ENCODE measurements around the gene LYL1.

Gene LYL1

GRCh38 chr19:13128583-13128982 is 25.9 kb upstream of the LYL1 start:
- no peak for DNase-seq

- no peak for DNase-seq
Measured at GRCh38 chr19:13127811-13128575, 25.3 kb upstream of the LYL1 start.

- DNase-seq: no peak
Measured at GRCh38 chr19:13127051-13127450, 24.4 kb upstream of the LYL1 start.

GRCh38 chr19:13122980-13123957 is 20.6 kb upstream of the LYL1 start:
- DNase-seq: no peak

- DNase-seq: no peak
Measured at GRCh38 chr19:13122275-13122878, 19.7 kb upstream of the LYL1 start.

- DNase-seq: no peak
Measured at GRCh38 chr19:13121551-13122274, 19.1 kb upstream of the LYL1 start.

GRCh38 chr19:13120817-13121216 is 18.2 kb upstream of the LYL1 start:
- DNase-seq: no peak

GRCh38 chr19:13120031-13120430 is 17.4 kb upstream of the LYL1 start:
- no peak for DNase-seq

GRCh38 chr19:13119627-13120026 is 17.0 kb upstream of the LYL1 start:
- no peak for DNase-seq

GRCh38 chr19:13118424-13119193 is 16.0 kb upstream of the LYL1 start:
- DNase-seq: no peak

GRCh38 chr19:13117772-13118423 is 15.2 kb upstream of the LYL1 start, which contains the start of gene NACC1:
Gene NACC1, plus strand, starts transcription at chr19:13118264. Its CDS starts 16,944 bp downstream, at chr19:13135208.
- DNase-seq: no peak

- DNase-seq: no peak
Measured at GRCh38 chr19:13117176-13117771, 14.6 kb upstream of the LYL1 start.

- DNase-seq: peak; percentile 69
Measured at GRCh38 chr19:13116282-13117175, 13.9 kb upstream of the LYL1 start, which contains the start of gene TRMT1. Gene TRMT1, minus strand, starts transcription at chr19:13116740. Its CDS starts 341 bp downstream, at chr19:13116399.

- DNase-seq: no peak
Measured at GRCh38 chr19:13115936-13116281, 13.3 kb upstream of the LYL1 start.

GRCh38 chr19:13112555-13112954 is 9.9 kb upstream of the LYL1 start:
- no peak for DNase-seq

GRCh38 chr19:13110099-13110610 is 7.5 kb upstream of the LYL1 start:
- no peak for DNase-seq

- no peak for DNase-seq
Measured at GRCh38 chr19:13109361-13110098, 6.9 kb upstream of the LYL1 start.

- no peak for DNase-seq
Measured at GRCh38 chr19:13104848-13105711, 2.4 kb upstream of the LYL1 start.

Measured in SIG-M5 (cell line).